Skin epidermis (tissue), 12 donors: ENCODE measurements around the gene TLE6.
"Not testable (repeated sequence)": the region's sequence is repeated elsewhere in the genome, so short reads cannot be mapped to it uniquely, and the experiment has no call there.

Experiments
- H3K27ac ChIP-seq, 21 experiments: fragments of 200-600 bp; sonication (generic) in 11 of 21; one replicate each; pipeline ENCODE4 v1.5.0; 2020; ENCODE audit warnings: mild to moderate bottlenecking in 3 of 21, inconsistent platforms in 2 of 21, moderate library complexity in 2 of 21
- H3K4me3 ChIP-seq, 7 experiments: fragments of 200-600 bp; sonication (generic) in 2 of 7; one replicate each; pipeline ENCODE4 v1.5.0; 2020; ENCODE audit warnings: inconsistent platforms in 2 of 7, mild to moderate bottlenecking in 2 of 7, moderate library complexity in 1 of 7

The TLE6 gene

DNA sequence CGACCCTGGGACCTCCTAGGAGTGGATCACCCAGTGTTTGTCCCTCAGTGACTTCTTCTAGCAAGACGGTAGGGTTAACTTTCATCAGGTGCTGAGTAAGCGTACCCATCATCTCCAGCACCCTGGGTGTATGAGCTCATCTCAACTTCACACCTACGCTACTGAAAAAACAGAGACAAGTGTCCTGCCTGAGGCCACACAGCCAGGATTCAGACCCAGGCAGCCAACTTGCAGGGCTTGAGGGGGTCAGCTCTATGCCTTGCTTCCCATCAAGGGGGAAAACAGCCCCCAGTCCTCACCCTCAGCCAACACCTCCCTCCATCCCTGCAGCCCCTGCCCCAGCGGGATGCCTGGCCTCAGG, 47.1 kb downstream of the TLE6 start:
- Histone ChIP-seq H3K27ac (no peak overlapping the region), H3K4me3 (no peak overlapping the region)

DNA sequence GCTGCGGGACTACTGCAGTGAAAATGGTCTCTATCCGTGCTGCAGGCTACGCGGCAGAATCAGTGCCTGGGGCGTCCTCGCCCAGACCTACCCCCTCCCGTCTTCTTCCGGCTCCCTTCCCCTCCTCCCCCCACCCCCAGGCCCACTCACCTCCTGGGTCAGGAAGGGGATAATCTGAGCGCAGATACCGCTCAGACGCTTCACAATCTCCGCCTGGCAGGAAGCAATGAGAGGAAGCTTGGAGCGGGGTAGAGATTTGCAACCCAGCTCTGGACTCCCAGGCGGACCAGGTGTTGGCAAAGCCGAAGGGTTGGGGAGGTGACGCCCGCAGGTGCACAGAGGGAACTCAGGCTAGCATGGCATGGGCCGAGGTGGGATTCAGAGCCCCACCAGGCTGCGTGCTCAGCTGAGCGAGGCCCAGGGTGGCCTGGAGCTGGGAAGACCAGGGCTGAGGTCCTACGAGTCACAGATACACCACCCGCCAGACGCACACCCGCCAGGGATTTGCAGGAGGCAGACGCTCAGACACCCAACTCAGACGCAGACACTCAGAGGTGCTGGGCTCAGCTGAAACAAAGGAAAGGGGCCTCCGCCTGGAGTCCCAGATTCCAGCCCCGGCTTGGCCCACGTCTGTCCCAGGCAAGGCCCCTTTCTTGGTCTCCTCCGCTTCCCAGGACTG, 47.6 kb downstream of the TLE6 start:
- H3K4me3 ChIP-seq = no peak overlapping the region
- no peak overlapping the region for H3K27ac ChIP-seq

DNA sequence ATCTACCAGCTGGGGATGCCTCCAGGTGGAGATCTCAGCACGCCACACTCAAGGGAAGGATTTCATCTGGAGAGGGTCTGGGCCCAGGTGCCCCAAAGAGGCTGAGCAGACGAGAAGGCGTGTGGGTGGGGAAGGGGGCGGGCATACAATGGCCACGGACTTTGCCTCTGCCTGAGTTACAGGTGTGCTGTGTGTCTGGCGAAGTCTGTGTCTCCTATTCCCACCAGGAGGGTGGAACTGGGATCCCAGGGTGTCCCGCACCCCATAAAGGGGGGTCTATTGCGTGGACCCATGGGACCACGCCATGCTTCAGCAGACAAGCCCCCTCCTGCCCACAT, 48.2 kb downstream of the TLE6 start:
- H3K4me3 ChIP-seq = no peak overlapping the region
- no peak overlapping the region for H3K27ac ChIP-seq

- H3K4me3 ChIP-seq = no peak overlapping the region
These were observed 49.4 kb downstream of the TLE6 start for GRCh38 chr19:3026768-3027167.

DNA sequence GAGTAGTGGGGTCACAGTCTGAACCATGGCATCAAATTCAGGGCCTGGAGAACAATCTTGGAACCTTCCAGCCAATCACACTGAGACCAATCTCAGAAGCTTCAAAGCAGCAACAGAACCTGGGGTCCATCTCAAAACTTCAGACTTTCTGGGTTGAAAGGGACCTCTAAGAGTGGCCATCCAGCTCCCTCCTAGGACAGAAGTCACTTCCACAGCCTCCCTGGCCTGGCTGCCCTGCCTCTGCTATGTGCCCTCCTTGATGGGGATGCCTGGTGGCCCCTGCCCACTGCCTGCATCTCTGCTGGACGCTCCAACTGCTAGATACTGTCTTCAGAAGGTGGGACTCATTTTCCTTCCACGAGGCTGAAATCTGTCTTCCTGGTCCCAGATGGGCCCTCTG, 49.9 kb downstream of the TLE6 start:
- no peak overlapping the region for H3K4me3 ChIP-seq
- peak overlapping the region in 1 of 21 experiments; percentile 77 for H3K27ac ChIP-seq

More at GRCh38 chr19:3026768-3027167, 49.4 kb downstream of the TLE6 start:
- H3K27ac ChIP-seq = no peak overlapping the region

DNA sequence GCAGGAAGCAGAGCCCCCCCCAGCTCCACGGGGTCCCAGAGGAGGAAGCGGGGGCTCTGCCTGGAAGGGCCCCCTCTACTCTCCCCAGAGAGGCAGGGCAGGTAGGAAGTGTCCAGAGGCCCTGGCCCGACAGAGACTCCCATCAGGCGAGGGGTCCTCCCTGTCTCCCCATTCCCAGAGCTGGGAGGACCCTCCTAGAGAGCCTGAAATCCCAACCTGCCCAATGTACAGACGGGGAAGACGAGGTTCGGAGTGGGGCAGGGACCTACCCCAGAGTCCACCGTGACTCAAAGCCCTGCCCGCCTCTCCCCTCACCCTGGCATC, 50.6 kb downstream of the TLE6 start:
- Histone ChIP-seq H3K4me3 (peak overlapping the region in 2 of 7 experiments; percentile 41 to 54), H3K27ac (peak overlapping the region in 6 of 21 experiments; percentile 72 to 80 (median 78))

DNA sequence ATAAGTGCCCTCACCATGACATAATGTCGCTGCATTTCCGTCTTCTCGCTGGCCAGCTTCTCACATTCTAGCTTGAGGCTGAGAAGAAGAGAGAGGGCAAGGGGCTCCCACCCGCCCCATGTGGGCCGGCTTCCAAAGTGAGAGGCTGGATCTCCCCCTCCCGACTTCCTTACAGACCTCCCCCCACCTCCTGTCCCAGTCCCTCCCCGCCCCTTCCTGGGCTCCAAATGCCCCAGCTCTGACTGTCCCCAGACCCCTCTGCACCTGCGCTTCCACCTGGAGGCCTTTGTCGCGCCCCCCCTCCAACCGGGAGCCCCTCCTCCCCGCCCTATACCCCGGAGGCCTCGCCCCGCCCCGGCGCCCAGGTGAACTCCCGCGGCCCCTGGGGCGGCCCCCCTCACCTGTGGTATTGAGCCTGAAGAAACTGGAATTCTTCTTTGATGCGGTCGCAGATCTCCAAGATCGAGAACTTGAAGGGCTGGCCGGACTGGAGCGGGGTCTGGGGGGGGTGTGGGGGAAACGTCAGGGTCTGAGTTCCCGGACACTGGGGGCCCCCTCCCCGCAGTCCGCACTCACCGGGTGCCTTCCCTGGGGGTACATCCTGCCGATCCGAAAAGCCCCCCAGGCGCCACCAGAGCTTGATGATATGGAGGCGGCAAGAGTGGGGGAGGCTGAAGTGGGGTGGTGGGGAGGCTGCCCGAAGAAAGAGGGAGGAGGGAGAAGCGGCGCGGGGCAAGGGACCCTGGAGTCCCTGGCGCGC, 51.1 kb downstream of the TLE6 start:
- Histone ChIP-seq H3K4me3 (peak overlapping the region; percentile 8 to 54 (median 41)), H3K27ac (peak overlapping the region in 12 of 21 experiments; percentile 16 to 80 (median 74))

DNA sequence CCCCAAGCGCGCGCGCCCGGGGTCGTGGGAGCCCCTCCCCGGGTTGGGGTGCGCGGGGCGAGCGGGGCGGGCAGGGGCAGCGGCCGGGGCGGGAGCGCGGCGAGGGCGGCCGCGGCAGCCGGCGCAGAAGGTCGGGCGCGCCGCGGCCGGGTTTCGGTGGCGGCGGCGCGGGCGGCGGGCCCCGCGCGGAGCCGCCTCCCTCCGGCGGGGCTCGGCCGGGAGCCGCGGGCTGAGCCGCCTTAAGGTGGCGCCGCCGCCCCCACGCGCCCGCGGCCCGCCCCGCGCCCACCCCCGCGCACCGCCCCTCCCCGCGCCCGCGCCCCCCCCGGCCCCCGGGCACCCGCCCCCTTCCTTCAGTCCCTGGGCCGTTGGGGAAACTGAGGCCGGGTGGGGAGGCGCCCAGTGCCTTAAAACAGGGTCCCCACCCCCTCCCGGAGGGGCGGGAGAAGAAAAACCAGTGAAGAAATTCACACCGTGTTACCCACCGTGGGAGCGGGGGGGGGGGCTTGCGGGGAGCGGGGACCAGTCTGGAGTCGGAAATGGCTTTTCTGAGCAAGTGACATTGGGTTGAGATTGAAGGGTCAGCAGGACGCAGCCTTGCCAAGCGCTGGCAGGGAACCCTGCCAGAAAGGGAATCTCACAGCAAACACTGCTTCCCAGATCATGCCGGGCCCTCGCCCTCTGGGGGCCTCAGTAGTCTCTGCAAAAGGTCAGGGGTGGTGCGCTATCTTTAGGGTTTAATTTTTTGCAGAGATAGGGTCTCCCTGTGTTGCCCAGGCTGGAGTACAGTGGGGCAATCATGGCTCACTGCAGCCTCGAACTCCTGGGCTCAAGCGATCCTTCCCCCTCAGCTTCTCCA, 51.9 kb downstream of the TLE6 start, which contains the start of gene TLE2:
Gene TLE2, minus strand, starts transcription at position 216 of the 859 bp plus-strand sequence. CDS start 376 bp downstream, outside the sequence.
- Histone ChIP-seq H3K4me3 (peak within 1 kb of the TSS; percentile 8 to 54 (median 41)), H3K27ac (peak within 1 kb of the TSS in 12 of 21 experiments; percentile 16 to 80 (median 74))

DNA sequence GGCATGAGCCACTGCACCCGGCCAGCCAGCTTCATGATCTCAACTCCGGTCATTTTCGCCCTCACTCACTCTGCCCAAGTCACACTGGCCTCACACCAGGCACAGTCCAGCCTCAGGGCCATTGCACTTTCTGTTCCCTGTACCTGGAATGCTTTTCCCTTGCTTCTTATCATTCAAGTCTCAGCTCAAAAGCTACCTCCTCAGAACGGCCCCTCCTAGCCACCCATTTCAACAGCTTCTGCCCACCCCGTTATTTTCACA, 54.2 kb downstream of the TLE6 start:
- no peak overlapping the region for H3K4me3 ChIP-seq
- H3K27ac ChIP-seq = no peak overlapping the region

DNA sequence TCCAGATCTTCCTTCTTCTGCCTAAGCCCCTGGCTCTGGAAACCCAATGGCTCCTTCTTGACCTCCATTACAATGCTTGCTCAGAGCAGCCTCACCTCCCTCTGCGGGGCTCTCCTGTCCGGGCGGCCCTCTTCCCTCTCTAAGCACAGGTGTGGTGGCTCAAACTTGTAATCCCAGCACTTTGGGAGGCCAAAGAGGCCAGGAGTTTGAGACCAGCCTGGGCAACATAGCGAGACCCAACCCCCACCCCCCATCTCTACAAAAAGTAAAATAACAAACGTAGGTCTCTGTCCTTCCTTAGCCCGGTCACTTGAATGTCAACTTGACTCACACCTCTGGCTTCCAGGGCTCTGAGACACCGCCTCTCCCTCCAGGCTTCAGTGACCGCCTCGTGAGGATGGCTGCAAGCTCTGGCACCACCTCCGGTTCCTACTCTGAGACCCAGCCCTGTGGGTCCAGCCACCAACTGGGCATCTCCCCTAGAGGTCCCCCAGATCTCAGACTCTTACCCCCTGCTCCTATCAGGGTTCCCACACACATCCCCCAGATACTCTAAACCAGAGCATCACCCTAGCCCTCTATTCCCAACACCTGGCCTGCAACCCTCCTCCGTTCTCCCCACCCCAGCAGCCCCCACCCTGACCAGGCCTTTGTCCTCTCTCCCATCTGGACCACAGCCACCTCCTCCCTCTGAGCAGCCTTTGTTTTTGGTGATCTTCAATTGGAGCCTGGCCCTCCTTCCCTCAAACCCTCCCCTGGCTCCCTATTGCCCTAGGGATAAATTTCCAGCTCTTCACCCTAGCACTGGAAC, 56.4 kb downstream of the TLE6 start:
- no peak overlapping the region for H3K4me3 ChIP-seq
- H3K27ac ChIP-seq = peak overlapping the region in 5 of 21 experiments; percentile 14 to 89 (median 88)

- H3K27ac ChIP-seq = peak overlapping the region in 9 of 21 experiments; percentile 14 to 90 (median 88)
- H3K4me3 ChIP-seq = no peak overlapping the region
These were observed 57.0 kb downstream of the TLE6 start for GRCh38 chr19:3034406-3034655.

DNA sequence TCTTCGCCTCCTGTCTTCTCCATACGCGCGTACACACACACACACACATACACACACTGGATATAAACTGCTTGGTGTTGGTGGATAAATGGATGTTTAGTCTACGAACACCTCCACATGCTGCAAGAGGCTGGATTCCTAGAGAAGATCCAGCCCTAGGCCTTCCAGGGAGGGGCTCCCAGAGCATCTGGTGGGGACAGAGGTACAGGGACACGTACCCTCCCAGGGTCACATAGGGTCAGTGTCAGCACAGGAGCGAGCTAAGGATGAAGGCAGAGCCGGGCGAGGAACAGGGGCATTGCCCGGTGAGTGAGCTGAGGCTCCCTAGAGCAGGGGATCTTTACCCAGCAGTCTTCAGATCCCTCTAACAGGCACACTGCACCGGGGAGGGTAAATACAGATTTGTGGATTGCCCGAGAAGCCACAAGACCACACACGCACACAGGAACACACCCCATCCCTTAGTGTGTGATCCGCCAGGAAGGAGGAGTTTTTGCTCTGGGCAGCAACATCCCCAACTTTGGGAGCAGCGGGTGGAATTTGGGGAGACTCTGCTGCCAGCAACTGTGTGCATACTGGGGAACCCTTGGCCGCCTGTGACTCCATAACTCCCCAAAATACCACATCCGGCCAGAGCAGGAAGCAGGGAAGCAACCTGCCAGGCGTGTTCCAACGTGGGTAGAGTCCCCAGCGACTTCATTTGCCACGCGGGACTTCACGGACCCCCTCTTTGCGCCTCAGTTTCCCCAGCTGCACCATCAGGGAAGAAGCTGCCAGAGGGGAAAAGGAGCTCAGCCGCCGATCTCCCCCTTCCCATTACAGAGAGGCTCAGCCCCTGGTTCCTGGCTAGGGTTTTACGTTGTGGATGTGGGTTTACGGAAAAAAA, 57.5 kb downstream of the TLE6 start:
- peak overlapping the region; percentile 33 to 50 (median 50) for H3K4me3 ChIP-seq
- H3K27ac ChIP-seq = peak overlapping the region; percentile 35 to 94 (median 87)

DNA sequence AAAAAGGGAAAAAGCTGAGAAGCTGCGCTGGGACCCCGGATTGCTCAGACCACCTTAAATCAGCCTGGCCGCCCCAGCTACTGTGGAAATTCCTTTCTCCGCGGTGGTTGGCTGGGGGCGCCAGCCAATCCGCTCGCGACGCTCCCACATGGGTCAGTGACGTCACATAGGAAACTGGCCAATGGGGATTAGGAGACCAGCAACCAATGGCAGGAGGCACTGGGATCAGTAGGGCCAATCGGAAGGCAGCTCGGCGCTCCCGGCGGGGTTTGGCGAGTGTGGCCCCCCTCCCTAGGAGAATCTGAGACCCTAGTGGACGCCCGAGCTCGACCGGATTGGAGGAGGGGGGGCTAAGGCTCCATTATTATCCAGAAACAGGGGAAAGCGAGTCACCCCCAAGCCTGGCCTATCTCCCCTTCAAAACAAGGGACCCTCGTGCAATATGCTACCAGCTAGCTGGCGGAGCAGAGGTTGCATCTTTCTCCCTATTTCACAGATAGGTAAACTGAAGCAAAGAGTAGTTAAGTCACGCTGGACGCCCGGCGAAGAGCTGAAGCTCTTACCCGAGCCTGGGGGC, 58.3 kb downstream of the TLE6 start:
- peak overlapping the region; percentile 0 to 94 (median 88) for H3K27ac ChIP-seq
- peak overlapping the region; percentile 33 to 50 (median 50) for H3K4me3 ChIP-seq

GRCh38 chr19:3036119-3036976, 59.0 kb downstream of the TLE6 start:
- Histone ChIP-seq H3K4me3 (peak overlapping the region; percentile 33 to 50 (median 50)), H3K27ac (peak overlapping the region; percentile 0 to 94 (median 88))

DNA sequence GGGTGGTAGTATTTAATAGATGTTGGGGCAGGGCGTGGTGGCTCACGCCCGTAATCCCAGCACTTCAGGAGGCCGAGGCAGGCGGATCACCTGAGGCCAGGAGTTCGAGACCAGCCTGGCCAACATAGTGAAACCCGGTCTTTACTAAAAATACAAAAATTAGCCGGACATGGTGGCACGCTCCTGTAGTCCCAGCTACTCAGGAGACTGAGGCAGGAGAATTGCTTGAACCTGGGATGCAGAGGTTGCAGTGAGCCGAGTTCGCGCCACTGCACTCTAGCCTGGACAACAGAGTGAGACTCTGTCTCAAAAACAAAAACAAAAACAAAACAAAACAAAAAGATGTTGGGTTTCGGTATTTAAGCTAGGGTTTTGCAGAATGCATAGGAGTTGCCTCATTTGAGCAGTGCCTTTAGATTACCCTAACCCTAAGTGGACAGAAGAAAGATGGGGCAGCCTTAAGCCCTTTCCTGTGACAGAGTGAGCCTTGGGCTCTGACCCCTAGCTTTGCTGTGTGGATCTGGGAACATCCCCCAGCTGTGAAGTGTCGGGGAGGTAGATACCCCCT, 59.7 kb downstream of the TLE6 start:
- not testable (repeated sequence) for H3K4me3 ChIP-seq
- peak overlapping the region in 10 of 21 experiments; percentile 2 to 92 (median 87) for H3K27ac ChIP-seq

GRCh38 chr19:3038214-3038613, 60.9 kb downstream of the TLE6 start:
- Histone ChIP-seq H3K4me3 (no peak overlapping the region), H3K27ac (peak overlapping the region in 1 of 21 experiments; percentile 11)

DNA sequence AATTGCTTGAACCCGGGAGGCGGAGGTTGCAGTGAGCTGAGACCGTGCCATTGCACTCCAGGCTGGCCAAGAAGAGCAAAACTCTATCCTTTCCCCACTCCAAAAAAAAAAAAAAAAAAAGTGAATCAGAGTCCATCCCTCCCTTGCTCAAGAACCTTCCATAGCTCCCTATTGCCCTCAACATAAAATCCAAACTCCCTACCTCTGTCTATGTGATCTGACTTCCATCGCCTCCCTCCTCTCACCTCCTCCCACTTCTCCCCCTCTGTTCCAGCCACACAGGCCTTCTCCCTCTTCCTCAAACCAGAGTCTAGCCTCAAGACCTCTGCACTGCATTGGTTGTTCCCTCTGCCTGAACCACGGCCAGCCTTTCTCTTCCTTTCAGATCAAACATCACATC, 61.8 kb downstream of the TLE6 start:
- no peak overlapping the region for H3K27ac ChIP-seq

More for the DNA sequence above, 61.8 kb downstream of the TLE6 start:
- H3K4me3 ChIP-seq = no peak overlapping the region
